HG03025 (cell line): Measurements from ENCODE around the gene SYMPK.
A peak's percentile ranks its signal among the peaks of the same experiment; 100 is the strongest.

Source experiments
- ATAC-seq: cut with Tn5 transposase; IDR thresholded peaks from one replicate; pipeline ENCODE4 v1.9.1; 2021; ENCODE audit warnings: mild to moderate bottlenecking, moderate library complexity; ENCODE audit not compliant: unreplicated experiment, low FRiP score

Gene SYMPK

GRCh38 chr19:45827459-45828093, 35.4 kb downstream of the SYMPK start:
- ATAC-seq, result no peak

GRCh38 chr19:45826934-45827333, 36.0 kb downstream of the SYMPK start:
- no peak for ATAC-seq

GRCh38 chr19:45825917-45826893, 36.7 kb downstream of the SYMPK start:
- no peak for ATAC-seq

- no peak for ATAC-seq
These were observed 37.7 kb downstream of the SYMPK start for GRCh38 chr19:45825263-45825605.

- ATAC-seq, result no peak
These were observed 38.2 kb downstream of the SYMPK start for GRCh38 chr19:45824531-45825262.

DNA sequence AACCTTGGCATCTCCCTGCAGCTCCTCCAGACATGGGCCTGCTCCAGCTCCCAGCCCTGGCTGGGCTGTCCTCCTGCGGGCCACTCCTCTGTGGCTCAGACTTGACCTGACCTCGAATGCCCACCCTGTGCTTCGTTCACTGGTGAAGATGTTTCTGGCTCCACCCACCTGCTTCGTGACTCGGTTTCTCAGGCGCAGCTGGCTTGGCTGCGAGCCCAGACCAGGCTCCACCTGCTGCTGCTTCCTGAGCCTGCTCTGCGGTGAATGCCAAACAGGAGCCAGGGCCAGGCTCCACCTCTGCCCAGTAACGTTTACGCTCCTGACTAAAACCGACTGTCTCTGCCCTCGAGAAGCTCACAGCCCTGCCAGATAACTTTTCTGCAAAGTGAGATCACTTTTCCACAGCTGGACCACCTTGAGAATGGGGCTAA, 38.9 kb downstream of the SYMPK start:
- no peak for ATAC-seq

- no peak for ATAC-seq
These were observed 39.8 kb downstream of the SYMPK start for GRCh38 chr19:45823182-45823581.

DNA sequence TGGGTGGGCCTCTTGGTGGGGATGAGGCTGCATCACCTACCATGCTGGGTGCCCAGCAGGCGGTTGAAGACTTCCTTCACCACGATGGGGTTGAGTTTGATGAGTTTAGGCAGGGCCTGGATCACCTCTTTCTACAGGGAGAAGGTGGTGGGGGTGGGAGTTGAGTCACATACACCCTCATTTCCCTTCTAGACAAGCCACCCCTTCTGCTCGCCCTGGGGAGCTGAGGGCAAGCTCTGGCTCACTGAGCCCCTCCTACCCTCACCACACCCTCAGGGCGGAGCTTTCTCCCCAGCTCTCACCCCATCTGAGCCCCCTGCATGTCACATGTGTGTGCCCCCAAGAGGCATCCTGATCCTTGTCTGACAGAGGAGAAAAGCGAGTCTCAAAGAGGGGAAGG, 40.2 kb downstream of the SYMPK start:
- ATAC-seq, result no peak

GRCh38 chr19:45821570-45821969, 41.4 kb downstream of the SYMPK start:
- ATAC-seq, result no peak

DNA sequence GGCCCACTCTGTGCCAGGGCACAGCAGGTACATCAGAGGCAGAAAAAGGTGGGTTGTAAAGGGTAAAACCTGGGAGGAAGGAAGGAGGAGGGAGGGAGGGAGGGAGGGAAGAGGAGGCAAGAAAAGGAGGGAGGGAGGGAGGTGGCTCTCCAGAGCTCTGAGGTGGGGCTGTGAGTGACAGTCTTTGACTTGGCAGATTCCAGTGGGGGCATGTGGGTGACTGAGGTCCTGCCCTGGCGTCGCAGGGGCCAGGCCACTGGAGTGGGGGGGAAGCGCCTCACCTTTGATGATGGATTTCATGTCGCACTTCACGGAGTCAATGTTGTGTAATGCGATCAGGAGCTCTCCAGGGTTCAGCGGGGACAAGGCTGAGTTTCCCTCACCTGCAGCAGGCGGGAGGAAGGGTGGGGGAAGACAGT, 41.8 kb downstream of the SYMPK start:
- ATAC-seq, result no peak

DNA sequence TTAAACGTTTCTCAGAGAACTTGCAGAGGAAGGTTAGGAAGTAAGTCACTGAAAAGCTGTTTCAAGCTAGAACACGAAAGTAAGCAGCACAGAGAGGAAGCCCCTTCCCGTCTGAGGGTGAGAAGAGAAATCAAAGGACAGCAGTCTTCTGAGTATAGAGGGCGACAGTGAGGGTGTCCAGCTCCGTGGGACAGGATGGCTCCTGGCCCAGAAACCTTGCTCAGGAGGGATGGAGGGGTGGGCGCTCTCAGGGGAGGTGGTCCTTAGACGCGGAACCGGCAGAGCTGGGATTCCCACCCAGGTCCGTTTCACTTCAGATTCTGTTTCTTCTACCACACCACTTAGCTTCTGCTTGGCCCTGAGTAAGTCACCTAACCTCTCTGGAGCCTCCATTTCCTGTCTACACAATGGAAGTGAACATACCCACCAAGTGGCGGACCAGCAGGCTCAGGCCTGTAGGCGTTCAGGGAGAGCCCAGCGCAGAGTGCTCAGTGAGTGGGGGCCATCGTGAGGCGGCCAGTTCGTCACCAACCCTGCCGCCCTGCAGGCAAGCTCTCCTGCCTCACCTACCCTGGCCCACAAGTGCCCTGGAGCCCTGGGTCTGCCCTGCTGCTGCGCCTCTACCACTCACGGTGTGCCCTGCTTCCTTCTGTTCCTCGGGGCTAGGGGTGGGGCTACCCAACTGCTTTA, 42.4 kb downstream of the SYMPK start:
- ATAC-seq, result no peak

DNA sequence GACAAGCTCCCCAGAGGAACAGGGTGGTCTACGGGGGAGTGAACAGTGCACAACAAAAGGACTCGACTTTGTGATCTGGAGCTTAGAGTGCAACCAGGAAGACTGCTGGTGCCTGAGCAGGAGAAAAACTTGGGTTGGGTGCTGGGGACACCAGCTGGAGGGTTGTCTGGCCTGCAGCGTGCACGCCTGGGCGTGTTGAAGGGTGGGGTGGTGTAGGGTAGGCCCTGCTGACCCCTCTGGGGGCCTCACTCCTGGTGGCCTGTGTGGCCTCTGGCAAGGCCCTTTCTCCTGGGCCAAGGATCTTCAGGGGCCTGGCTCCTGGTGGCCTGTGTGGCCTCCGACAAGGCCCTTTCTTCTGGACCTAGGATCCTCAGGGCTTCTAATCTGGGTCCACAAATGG, 43.2 kb downstream of the SYMPK start:
- no peak for ATAC-seq

- ATAC-seq, result no peak
These were observed 45.1 kb downstream of the SYMPK start for GRCh38 chr19:45817725-45818301.

GRCh38 chr19:45817010-45817724, 45.8 kb downstream of the SYMPK start:
- ATAC-seq, result peak; percentile 52

DNA sequence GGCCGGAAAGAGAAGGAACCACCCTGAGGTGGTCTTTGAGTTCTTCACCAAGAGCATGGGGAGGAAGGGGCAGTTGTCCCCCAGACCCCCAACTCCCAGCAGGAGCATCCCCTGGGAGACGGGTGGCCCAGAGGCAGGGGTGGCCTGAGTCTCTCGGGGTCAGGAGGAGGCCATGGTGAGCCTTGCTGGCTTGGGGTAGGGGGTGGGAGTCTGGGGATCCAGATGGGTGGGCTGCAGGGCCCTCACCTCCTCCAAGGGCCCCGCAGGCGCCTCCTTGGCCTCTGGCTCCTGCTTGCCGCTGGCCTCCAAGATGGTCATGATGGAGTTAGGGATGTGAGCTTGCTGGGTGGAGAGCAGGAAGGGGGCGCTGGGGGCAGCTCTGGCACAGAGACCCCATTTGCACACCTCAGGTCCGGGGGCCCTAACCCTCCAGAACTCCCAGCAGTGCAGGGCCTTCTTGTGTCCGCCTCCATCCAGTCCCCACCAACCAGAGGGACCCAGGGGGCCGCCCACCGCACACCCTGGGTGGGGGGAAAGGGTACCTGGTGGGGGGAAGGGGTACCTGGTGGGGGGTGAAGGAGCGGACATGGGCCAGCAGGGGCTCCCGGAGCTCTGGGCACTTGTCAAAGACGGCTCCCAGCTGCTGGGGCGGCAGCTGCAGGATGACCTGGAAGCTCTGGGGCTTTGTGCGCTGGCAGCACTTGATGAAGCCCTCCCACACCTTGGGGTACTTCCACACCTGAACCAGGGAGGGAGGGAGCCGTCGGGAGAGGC, 46.5 kb downstream of the SYMPK start:
- ATAC-seq, result no peak

DNA sequence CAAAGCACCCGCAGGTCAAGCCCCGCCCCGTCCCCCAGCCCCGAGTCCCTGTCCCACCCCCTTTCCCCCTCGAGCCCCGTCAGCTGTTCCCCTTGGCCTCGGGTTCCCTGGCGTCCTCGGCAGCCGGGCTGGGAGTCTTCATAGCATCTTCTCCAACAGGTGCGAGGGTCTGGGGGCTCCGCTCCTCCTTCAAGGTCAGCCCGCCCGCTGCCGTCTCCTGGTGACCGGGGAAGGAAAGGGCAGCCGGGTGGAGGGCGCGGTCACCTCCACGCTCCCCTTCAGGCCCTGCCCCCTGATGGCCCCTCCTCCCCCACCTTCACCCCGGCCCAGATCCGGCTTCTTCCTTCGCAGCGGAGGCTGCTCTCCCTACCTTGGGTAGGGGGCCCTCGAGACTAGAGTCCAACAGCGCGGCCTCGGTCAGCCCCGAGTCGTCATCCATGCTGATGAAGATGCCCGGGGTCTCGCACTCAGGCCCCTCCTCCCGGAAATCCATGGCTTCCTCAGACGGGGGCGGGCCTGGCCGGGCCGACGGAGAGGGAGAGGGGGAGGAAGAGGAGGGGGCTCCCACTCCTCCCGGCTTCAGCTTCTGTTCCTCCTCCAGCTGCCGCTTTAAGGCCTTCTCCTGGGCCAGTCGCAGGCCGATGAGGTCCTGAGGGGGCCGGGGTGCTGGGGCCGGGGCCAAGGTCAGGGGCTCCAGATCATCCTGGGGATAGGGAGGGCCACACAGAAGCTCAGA, 47.3 kb downstream of the SYMPK start:
- no peak for ATAC-seq

GRCh38 chr19:45814851-45815480, 48.0 kb downstream of the SYMPK start, which contains the start of gene RSPH6A:
Gene RSPH6A (minus strand): TSS chr19:45815308. CDS start chr19:45815176, 132 bp downstream.
- ATAC-seq, result no peak
